Measurements from ENCODE around the gene MRPL46. TPM values are rescaled to one million over a fixed set of nuclear protein-coding genes. Genes with fewer than 3 reads are reported as not detected.

The MRPL46 gene
- total and polyA plus RNA-seq, 2 of the 13 experiments (the other 11 are each of a cell fraction or from before 2014, with no cell fraction given), result 62.9 to 79.2 TPM

DNA sequence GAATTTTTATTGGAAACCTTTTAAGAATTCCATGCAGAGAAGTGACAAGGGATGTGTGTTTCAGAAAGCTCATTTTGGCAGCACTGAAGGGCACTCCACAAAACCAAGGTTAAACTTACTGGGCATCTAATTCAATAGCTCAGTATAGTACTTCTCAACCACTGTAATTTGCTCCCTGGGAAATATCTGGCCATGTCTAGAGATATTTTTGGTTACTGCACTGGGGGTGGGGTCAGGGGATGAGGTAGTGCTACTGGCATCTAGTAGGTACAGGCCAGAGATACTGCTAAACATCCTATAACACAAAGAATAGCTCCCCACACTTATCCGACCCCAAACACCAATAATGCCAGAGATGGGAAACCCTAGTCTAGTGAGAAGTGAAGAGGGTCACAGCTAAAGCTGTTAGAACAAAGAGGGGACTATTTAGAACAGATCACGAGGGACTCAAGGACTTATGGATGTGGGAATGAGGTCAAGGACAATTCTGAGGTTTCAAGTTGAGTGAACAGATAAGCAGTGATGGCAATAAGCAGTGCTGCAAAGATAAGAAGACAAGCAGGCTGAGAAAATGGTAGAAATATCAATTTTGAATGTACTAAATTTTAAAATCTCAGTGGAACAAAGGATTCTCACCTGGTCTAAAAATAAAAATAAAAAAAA lies 3.2 kb downstream of the MRPL46 start (continued):
- TF ChIP-seq BATF2 (CRISPR knock-in tag; IDR thresholded peaks at IDR 0.05), result no peak
- TF ChIP-seq, protein P1, sequence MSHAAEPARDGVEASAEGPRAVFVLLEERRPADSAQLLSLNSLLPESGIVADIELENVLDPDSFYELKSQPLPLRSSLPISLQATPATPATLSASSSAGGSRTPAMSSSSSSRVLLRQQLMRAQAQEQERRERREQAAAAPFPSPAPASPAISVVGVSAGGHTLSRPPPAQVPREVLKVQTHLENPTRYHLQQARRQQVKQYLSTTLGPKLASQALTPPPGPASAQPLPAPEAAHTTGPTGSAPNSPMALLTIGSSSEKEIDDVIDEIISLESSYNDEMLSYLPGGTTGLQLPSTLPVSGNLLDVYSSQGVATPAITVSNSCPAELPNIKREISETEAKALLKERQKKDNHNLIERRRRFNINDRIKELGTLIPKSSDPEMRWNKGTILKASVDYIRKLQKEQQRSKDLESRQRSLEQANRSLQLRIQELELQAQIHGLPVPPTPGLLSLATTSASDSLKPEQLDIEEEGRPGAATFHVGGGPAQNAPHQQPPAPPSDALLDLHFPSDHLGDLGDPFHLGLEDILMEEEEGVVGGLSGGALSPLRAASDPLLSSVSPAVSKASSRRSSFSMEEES (CRISPR knock-in tag; IDR thresholded peaks at IDR 0.05), result peak; percentile 82
- no peak for TF ChIP-seq GMEB2 (CRISPR knock-in tag; IDR thresholded peaks at IDR 0.05; ENCODE audit: low read depth)
- TF ChIP-seq NR2F2 (IDR thresholded peaks at IDR 0.05; ENCODE audit: borderline replicate concordance, low read depth), result no peak
- peak; percentile 39; the same call in 1 of the 2 replicates for TF ChIP-seq NR2F6 (IDR thresholded peaks at IDR 0.05)
- TF ChIP-seq NR2F6 (CRISPR knock-in tag; IDR thresholded peaks at IDR 0.05), result peak; percentile 66
- TF ChIP-seq HMG20A (CRISPR knock-in tag; IDR thresholded peaks at IDR 0.05; ENCODE audit: borderline replicate concordance), result peak; percentile 43; the same call in 1 of the 2 replicates
- TF ChIP-seq SOX13 (IDR thresholded peaks at IDR 0.05), result no peak
- TF ChIP-seq SOX13 (CRISPR knock-in tag; conservative IDR thresholded peaks at IDR 0.05 in 1 of 2, IDR thresholded peaks at IDR 0.05 in 1 of 2), result peak in 1 of 2 experiments; percentile 80; a peak in 2 of 4 replicates
- TF ChIP-seq FOSL2 (CRISPR knock-in tag; IDR thresholded peaks at IDR 0.05), result peak; percentile 65
- peak in 1 of 2 experiments; percentile 56; a peak in 1 of 4 replicates for TF ChIP-seq EP300 (IDR thresholded peaks at IDR 0.05; ENCODE audit: low read depth in 2 of 2, low read length in 2 of 2)
- no peak for TF ChIP-seq EP300 (CRISPR knock-in tag; IDR thresholded peaks at IDR 0.05; ENCODE audit: borderline replicate concordance)
- TF ChIP-seq SOX5 (CRISPR knock-in tag; IDR thresholded peaks at IDR 0.05; ENCODE audit: borderline replicate concordance), result peak; percentile 26; the same call in 1 of the 2 replicates
- TF ChIP-seq GATAD2A (CRISPR knock-in tag; IDR thresholded peaks at IDR 0.05), result peak; percentile 67
- TF ChIP-seq PAXIP1 (CRISPR knock-in tag; conservative IDR thresholded peaks at IDR 0.05), result peak; percentile 48; the same call in 1 of the 2 replicates
- TF ChIP-seq ZSCAN9 (CRISPR knock-in tag; IDR thresholded peaks at IDR 0.05; ENCODE audit: borderline replicate concordance), result peak; percentile 87; the same call in 1 of the 2 replicates
- TF ChIP-seq, protein P2, sequence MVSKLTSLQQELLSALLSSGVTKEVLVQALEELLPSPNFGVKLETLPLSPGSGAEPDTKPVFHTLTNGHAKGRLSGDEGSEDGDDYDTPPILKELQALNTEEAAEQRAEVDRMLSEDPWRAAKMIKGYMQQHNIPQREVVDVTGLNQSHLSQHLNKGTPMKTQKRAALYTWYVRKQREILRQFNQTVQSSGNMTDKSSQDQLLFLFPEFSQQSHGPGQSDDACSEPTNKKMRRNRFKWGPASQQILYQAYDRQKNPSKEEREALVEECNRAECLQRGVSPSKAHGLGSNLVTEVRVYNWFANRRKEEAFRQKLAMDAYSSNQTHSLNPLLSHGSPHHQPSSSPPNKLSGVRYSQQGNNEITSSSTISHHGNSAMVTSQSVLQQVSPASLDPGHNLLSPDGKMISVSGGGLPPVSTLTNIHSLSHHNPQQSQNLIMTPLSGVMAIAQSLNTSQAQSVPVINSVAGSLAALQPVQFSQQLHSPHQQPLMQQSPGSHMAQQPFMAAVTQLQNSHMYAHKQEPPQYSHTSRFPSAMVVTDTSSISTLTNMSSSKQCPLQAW (CRISPR knock-in tag; IDR thresholded peaks at IDR 0.05), result no peak
- TF ChIP-seq ZBTB1 (CRISPR knock-in tag; IDR thresholded peaks at IDR 0.05; ENCODE audit: borderline replicate concordance), result no peak
- peak; percentile 67 for TF ChIP-seq HNF4A (CRISPR knock-in tag; IDR thresholded peaks at IDR 0.05)
- TF ChIP-seq RXRB (CRISPR knock-in tag; IDR thresholded peaks at IDR 0.05; ENCODE audit: borderline replicate concordance), result peak; percentile 55; the same call in 1 of the 2 replicates
- TF ChIP-seq, protein P3, sequence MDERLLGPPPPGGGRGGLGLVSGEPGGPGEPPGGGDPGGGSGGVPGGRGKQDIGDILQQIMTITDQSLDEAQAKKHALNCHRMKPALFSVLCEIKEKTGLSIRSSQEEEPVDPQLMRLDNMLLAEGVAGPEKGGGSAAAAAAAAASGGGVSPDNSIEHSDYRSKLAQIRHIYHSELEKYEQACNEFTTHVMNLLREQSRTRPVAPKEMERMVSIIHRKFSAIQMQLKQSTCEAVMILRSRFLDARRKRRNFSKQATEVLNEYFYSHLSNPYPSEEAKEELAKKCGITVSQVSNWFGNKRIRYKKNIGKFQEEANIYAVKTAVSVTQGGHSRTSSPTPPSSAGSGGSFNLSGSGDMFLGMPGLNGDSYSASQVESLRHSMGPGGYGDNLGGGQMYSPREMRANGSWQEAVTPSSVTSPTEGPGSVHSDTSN (CRISPR knock-in tag; IDR thresholded peaks at IDR 0.05), result no peak
